ENCODE data around the gene XPC.

XPC gene

DNA sequence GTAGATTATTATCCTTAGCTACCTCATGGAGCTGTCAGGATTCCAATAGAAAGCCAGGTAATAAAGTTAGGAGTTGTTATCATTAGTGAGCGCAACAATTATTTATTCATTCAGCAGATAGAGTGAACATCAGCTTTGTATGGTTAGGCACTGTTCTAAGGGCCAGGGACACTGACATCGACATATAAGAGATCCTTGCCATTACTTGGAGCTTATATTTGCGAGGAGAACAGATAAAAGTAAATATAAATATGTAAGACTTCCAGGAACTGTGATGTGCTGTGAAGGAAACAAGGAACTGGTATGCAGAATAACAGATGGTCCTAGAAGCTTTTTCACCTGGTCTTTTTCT, 689 bp upstream of the XPC start:
- TF ChIP-seq ZBTB7A (IDR thresholded peaks at IDR 0.05; ENCODE audit: low read depth) (no peak), FOXM1 (IDR thresholded peaks at IDR 0.05; ENCODE audit: borderline replicate concordance, low read depth) (no peak)

DNA sequence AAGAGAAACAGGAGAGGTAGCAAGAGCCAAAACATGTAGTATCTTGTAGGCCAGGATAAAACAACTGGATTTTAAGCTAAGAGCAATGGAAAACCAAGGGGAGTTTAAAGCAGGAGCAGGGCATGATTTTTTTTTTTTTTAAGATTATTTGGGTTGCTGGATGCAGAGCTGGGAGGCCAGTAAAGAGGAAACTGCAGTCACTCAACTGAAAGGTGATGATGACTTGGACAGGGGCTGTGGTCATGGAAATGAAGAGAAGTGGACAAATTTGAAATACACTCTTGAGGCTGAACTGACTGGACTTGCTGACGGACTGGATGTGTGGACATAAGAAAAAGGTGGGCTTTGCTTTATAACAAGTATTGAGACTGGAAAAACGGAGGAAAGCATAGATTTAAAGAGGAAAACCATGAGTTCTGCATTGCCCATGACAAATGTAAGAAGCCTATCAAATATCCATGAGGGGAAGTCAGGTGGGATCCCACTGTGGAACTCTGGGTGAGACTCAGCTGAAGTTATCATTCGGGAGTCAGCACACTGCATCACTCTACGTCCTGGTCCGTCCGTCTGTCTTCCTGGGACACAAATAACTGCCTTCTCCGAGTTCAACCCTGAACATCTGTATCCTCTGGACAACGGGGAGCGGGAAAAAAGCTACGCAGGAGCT, 688 bp downstream of the XPC start:
- TF ChIP-seq NFIC (IDR thresholded peaks at IDR 0.05) (no peak), TCF12 (IDR thresholded peaks at IDR 0.05; ENCODE audit: low read depth) (no peak), ZBTB7A (IDR thresholded peaks at IDR 0.05; ENCODE audit: low read depth) (no peak), TEAD4 (IDR thresholded peaks at IDR 0.05) (no peak), TAF1 (IDR thresholded peaks at IDR 0.05; ENCODE audit: low read depth) (no peak), EP300 (IDR thresholded peaks at IDR 0.05; ENCODE audit: borderline replicate concordance) (no peak), FOXM1 (IDR thresholded peaks at IDR 0.05; ENCODE audit: borderline replicate concordance, low read depth) (no peak), RAD21 (IDR thresholded peaks at IDR 0.05; ENCODE audit: low read depth) (no peak), YY1 (IDR thresholded peaks at IDR 0.05; ENCODE audit: low read depth) (no peak), CREB1 (IDR thresholded peaks at IDR 0.05; ENCODE audit: low read depth) (no peak), CEBPB (IDR thresholded peaks at IDR 0.05) (no peak), EGR1 (IDR thresholded peaks at IDR 0.05) (no peak)
- TF ChIP-seq, protein P1, sequence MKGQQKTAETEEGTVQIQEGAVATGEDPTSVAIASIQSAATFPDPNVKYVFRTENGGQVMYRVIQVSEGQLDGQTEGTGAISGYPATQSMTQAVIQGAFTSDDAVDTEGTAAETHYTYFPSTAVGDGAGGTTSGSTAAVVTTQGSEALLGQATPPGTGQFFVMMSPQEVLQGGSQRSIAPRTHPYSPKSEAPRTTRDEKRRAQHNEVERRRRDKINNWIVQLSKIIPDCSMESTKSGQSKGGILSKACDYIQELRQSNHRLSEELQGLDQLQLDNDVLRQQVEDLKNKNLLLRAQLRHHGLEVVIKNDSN (IDR thresholded peaks at IDR 0.05) = no peak
- TF ChIP-seq, protein P2, sequence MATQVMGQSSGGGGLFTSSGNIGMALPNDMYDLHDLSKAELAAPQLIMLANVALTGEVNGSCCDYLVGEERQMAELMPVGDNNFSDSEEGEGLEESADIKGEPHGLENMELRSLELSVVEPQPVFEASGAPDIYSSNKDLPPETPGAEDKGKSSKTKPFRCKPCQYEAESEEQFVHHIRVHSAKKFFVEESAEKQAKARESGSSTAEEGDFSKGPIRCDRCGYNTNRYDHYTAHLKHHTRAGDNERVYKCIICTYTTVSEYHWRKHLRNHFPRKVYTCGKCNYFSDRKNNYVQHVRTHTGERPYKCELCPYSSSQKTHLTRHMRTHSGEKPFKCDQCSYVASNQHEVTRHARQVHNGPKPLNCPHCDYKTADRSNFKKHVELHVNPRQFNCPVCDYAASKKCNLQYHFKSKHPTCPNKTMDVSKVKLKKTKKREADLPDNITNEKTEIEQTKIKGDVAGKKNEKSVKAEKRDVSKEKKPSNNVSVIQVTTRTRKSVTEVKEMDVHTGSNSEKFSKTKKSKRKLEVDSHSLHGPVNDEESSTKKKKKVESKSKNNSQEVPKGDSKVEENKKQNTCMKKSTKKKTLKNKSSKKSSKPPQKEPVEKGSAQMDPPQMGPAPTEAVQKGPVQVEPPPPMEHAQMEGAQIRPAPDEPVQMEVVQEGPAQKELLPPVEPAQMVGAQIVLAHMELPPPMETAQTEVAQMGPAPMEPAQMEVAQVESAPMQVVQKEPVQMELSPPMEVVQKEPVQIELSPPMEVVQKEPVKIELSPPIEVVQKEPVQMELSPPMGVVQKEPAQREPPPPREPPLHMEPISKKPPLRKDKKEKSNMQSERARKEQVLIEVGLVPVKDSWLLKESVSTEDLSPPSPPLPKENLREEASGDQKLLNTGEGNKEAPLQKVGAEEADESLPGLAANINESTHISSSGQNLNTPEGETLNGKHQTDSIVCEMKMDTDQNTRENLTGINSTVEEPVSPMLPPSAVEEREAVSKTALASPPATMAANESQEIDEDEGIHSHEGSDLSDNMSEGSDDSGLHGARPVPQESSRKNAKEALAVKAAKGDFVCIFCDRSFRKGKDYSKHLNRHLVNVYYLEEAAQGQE (IDR thresholded peaks at IDR 0.05; ENCODE audit: low read depth) = no peak
- TF ChIP-seq, protein P3, sequence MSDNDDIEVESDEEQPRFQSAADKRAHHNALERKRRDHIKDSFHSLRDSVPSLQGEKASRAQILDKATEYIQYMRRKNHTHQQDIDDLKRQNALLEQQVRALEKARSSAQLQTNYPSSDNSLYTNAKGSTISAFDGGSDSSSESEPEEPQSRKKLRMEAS (IDR thresholded peaks at IDR 0.05) = no peak

DNA sequence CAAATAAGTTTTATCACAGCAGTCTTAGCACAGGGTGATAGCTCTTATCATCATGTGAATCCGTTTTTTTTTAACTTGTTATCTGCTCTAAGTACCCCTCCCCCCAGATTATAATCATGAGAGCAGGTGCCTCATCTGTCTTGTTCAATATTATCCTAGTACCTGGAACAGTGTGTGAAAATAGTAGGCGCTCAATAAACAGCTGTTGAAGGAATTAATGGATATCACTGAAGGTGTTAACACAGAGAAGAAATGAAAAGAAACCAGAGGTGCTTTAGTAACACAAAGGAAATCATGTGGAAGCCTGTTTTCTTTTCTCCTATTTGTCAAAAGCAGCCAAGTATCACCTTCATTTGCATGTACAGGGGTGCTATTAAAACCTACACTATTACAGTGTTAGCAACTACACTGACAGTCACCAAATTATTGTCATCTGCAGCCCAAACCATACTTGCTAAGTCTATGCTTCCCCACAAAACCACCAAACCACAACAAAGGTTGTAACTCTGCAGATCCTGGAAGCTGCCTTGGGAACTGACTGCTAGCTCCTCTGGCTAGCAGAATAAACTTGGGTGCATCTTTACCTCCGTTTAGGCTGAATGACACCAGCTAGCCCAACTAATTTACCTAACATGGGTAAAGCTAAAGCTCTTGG, 2.9 kb downstream of the XPC start:
- no peak for TF ChIP-seq YY1 (IDR thresholded peaks at IDR 0.05; ENCODE audit: low read depth)
- TF ChIP-seq, protein P1 (IDR thresholded peaks at IDR 0.05) = no peak
- TF ChIP-seq EGR1 (IDR thresholded peaks at IDR 0.05) = no peak
- no peak for TF ChIP-seq FOXM1 (IDR thresholded peaks at IDR 0.05; ENCODE audit: borderline replicate concordance, low read depth)
- no peak for TF ChIP-seq CEBPB (IDR thresholded peaks at IDR 0.05)
- no peak for TF ChIP-seq TEAD4 (IDR thresholded peaks at IDR 0.05)
- no peak for TF ChIP-seq EP300 (IDR thresholded peaks at IDR 0.05; ENCODE audit: borderline replicate concordance)
- TF ChIP-seq RAD21 (IDR thresholded peaks at IDR 0.05; ENCODE audit: low read depth) = no peak
- TF ChIP-seq TAF1 (IDR thresholded peaks at IDR 0.05; ENCODE audit: low read depth) = no peak
- no peak for TF ChIP-seq TCF12 (IDR thresholded peaks at IDR 0.05; ENCODE audit: low read depth)
- TF ChIP-seq, protein P3 (IDR thresholded peaks at IDR 0.05) = no peak

DNA sequence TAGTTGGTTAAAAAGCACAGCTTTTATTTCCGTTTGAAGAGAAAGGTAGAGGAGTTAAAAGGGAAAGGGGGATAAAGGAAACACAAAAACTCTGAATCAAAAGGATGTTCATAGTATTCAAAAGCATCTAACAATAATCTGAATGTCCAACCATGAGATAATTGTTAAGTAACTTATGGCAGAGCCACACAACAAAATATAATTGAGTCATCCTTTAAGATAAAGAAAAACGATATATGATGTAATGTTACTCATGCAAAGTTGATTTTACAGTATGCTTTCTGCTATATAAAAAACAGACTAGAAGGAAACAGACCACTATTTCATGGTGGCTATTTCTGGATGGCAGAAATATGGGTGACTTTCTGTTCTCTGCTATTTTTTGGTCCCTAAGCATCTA, 3.9 kb downstream of the XPC start:
- TF ChIP-seq CEBPB (IDR thresholded peaks at IDR 0.05) (no peak), RAD21 (IDR thresholded peaks at IDR 0.05; ENCODE audit: low read depth) (no peak), ZBTB7A (IDR thresholded peaks at IDR 0.05; ENCODE audit: low read depth) (no peak), EP300 (IDR thresholded peaks at IDR 0.05; ENCODE audit: borderline replicate concordance) (no peak), EGR1 (IDR thresholded peaks at IDR 0.05) (no peak), TAF1 (IDR thresholded peaks at IDR 0.05; ENCODE audit: low read depth) (no peak)
- TF ChIP-seq, protein P3 (IDR thresholded peaks at IDR 0.05) = no peak
- TF ChIP-seq, protein P1 (IDR thresholded peaks at IDR 0.05) = no peak

DNA sequence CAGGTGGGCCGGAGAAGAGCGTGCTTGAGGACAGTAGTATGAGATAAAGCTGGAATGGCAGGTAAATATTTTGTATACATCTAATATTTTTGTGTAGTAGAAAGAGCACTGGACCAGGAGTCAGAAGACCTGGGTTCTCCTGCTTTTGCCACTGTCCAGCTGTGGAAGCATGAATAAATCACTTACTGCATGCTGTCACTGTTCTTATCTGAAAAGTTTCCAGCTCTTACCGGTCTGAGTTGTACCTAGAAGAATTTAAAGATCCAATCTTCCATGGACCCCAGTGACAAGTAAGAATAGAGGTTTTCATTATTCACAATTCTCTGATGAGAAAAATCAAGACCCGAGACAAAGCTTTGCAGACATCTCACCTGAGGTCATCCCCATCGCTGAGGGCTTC, 5.9 kb downstream of the XPC start:
- TF ChIP-seq EGR1 (IDR thresholded peaks at IDR 0.05) (no peak), FOXM1 (IDR thresholded peaks at IDR 0.05; ENCODE audit: borderline replicate concordance, low read depth) (no peak), TAF1 (IDR thresholded peaks at IDR 0.05; ENCODE audit: low read depth) (no peak), EP300 (IDR thresholded peaks at IDR 0.05; ENCODE audit: borderline replicate concordance) (no peak), ZBTB7A (IDR thresholded peaks at IDR 0.05; ENCODE audit: low read depth) (no peak), RAD21 (IDR thresholded peaks at IDR 0.05; ENCODE audit: low read depth) (no peak), TCF12 (IDR thresholded peaks at IDR 0.05; ENCODE audit: low read depth) (no peak), CEBPB (IDR thresholded peaks at IDR 0.05) (no peak), TEAD4 (IDR thresholded peaks at IDR 0.05) (no peak)
- TF ChIP-seq, protein P3 (IDR thresholded peaks at IDR 0.05) = no peak
- TF ChIP-seq, protein P1 (IDR thresholded peaks at IDR 0.05) = no peak
- TF ChIP-seq, protein P2 (IDR thresholded peaks at IDR 0.05; ENCODE audit: low read depth) = no peak

Data from Ishikawa (cell line).